A204.1 (cell line): ENCODE measurements around the gene SLC25A23.

Source experiments
- FAIRE-seq: peaks from 2 replicates; lab custom pipeline; 2012; peaks lifted over from hg19 to GRCh38; lab: Jason Lieb, UNC

SLC25A23 gene

GRCh38 chr19:6481541-6482342 lies 22.1 kb upstream of the SLC25A23 start, which contains the start of gene DENND1C:
Gene DENND1C, minus strand, starts transcription at chr19:6481787. Its CDS starts 92 bp downstream, at chr19:6481695.
- FAIRE-seq = no peak

GRCh38 chr19:6480848-6481415 lies 21.3 kb upstream of the SLC25A23 start:
- no peak for FAIRE-seq

- FAIRE-seq = no peak
Measured at GRCh38 chr19:6479836-6480398, 20.3 kb upstream of the SLC25A23 start.

- FAIRE-seq = no peak
Measured at GRCh38 chr19:6478815-6479214, 19.2 kb upstream of the SLC25A23 start.

GRCh38 chr19:6476896-6477431 lies 17.4 kb upstream of the SLC25A23 start:
- FAIRE-seq = no peak

GRCh38 chr19:6476155-6476895 lies 16.7 kb upstream of the SLC25A23 start:
- no peak for FAIRE-seq

- no peak for FAIRE-seq
Measured at GRCh38 chr19:6475321-6476108, 15.9 kb upstream of the SLC25A23 start.

GRCh38 chr19:6473647-6474046 lies 14.1 kb upstream of the SLC25A23 start:
- no peak for FAIRE-seq

- FAIRE-seq = no peak
Measured at GRCh38 chr19:6472713-6473112, 13.1 kb upstream of the SLC25A23 start.

GRCh38 chr19:6471076-6471475 lies 11.5 kb upstream of the SLC25A23 start:
- FAIRE-seq = no peak

GRCh38 chr19:6470173-6470572 lies 10.6 kb upstream of the SLC25A23 start:
- FAIRE-seq = no peak

- no peak for FAIRE-seq
Measured at GRCh38 chr19:6467384-6467783, 7.8 kb upstream of the SLC25A23 start.

- FAIRE-seq = no peak
Measured at GRCh38 chr19:6466526-6467248, 7.1 kb upstream of the SLC25A23 start.

GRCh38 chr19:6465663-6466062 lies 6.1 kb upstream of the SLC25A23 start:
- FAIRE-seq = no peak

- no peak for FAIRE-seq
Measured at GRCh38 chr19:6465006-6465405, 5.4 kb upstream of the SLC25A23 start.

GRCh38 chr19:6464070-6464873 lies 4.7 kb upstream of the SLC25A23 start, which contains the start of gene CRB3:
Gene CRB3, plus strand, starts transcription at chr19:6464271. Its CDS starts 431 bp downstream, at chr19:6464702.
- FAIRE-seq = no peak

GRCh38 chr19:6460099-6460884 lies 700 bp upstream of the SLC25A23 start:
- peak; percentile 96 for FAIRE-seq

- no peak for FAIRE-seq
Measured at GRCh38 chr19:6458695-6459261, 814 bp downstream of the SLC25A23 start.
